IMR-90 (cell line): ENCODE data around the gene DHX29. TPM values are rescaled to one million over a fixed set of nuclear protein-coding genes. Genes with fewer than 3 reads are reported as not detected.
A peak's percentile ranks its signal among the peaks of the same experiment; 100 is the strongest.

Experiments
- ATAC-seq: fragments of 200-7000 bp; cut with Tn5 transposase; 2 replicates; pipeline ENCODE4 v1.9.1; 2020; ENCODE audit warnings: low read depth, mild to moderate bottlenecking, moderate library complexity
- Bru-seq: library from RNA; stranded (reverse); fragments of 400-500 nt; gene quantifications from one replicate; lab custom pipeline; 2021; lab: Mats Ljungman, UMichigan
- BruChase-seq, 2 experiments: library from RNA; stranded (reverse); fragments of 400-500 nt; gene quantifications; one replicate each; lab custom pipeline; 2021; lab: Mats Ljungman, UMichigan
- BruUV-seq: library from RNA; stranded (reverse); fragments of 400-500 nt; replicated peaks from 2 replicates; lab custom pipeline; 2021; lab: Mats Ljungman, UMichigan
- CTCF ChIA-PET: fragments of 300-600 bp; formaldehyde crosslinking; extraction: SDS; loops from one replicate; lab custom pipeline; 2021; ENCODE audit warnings: antibody characterized with exemption; lab: Yijun Ruan, JAX
- POLR2A ChIA-PET: fragments of 300-600 bp; sonication (Branson Sonifier 250); formaldehyde crosslinking; loops from one replicate; lab custom pipeline; 2022; ENCODE audit warnings: antibody characterized with exemption; ENCODE audit not compliant: unreplicated experiment; lab: Charles Lee
- DNase-seq: peaks from one replicate; pipeline ENCODE4 v3.0.0; 2013
- H2AFZ ChIP-seq: replicated peaks from 2 replicates; pipeline ENCODE3; 2013; ENCODE audit warnings: low read length, mild to moderate bottlenecking; ENCODE audit not compliant: poor library complexity
- H2AK5ac ChIP-seq: 2 replicates; pipeline ENCODE4 v1.6.1; 2013; ENCODE audit warnings: low read depth, low read length, inconsistent platforms
- H2AK9ac ChIP-seq: replicated peaks from 2 replicates; pipeline ENCODE3; 2013; ENCODE audit warnings: mild to moderate bottlenecking, low read depth, low read length, moderate library complexity; ENCODE audit not compliant: poor library complexity
- H2BK120ac ChIP-seq: 2 replicates; pipeline ENCODE4 v1.6.1; 2013; ENCODE audit warnings: low read depth, low read length, inconsistent platforms
- H2BK15ac ChIP-seq: 3 replicates; pipeline ENCODE4 v1.6.1; 2013; ENCODE audit warnings: low read depth, low read length, inconsistent platforms
- H2BK20ac ChIP-seq: 2 replicates; pipeline ENCODE4 v1.6.1; 2013; ENCODE audit warnings: low read depth, mild to moderate bottlenecking, inconsistent platforms, low read length, moderate library complexity
- H2BK5ac ChIP-seq: 2 replicates; pipeline ENCODE4 v1.6.1; 2013; ENCODE audit warnings: mild to moderate bottlenecking, low read depth, low read length, inconsistent platforms; ENCODE audit not compliant: poor library complexity, severe bottlenecking
- H3K14ac ChIP-seq: replicated peaks from 2 replicates; pipeline ENCODE4 v1.6.1; 2013; ENCODE audit warnings: low read depth, low read length, inconsistent platforms
- H3K18ac ChIP-seq: 2 replicates; pipeline ENCODE4 v1.6.1; 2013; ENCODE audit warnings: low read depth, low read length, control low read depth
- H3K23ac ChIP-seq: 2 replicates; pipeline ENCODE4 v1.6.1; 2013; ENCODE audit warnings: low read depth, low read length, inconsistent platforms
- H3K27ac ChIP-seq: 2 replicates; pipeline ENCODE4 v1.5.1; 2013; ENCODE audit warnings: mild to moderate bottlenecking, control low read depth, low read length; ENCODE audit not compliant: insufficient read depth
- H3K27me3 ChIP-seq: 2 replicates; pipeline ENCODE4 v1.6.1; 2013; ENCODE audit warnings: low read length; ENCODE audit not compliant: control insufficient read depth, insufficient read depth
- H3K36me3 ChIP-seq: 2 replicates; pipeline ENCODE4 v1.6.1; 2013; ENCODE audit warnings: low read length, mixed read lengths; ENCODE audit not compliant: control insufficient read depth, insufficient read depth
- H3K4ac ChIP-seq: 2 replicates; pipeline ENCODE4 v1.6.1; 2013; ENCODE audit warnings: low read depth, low read length, inconsistent platforms
- H3K4me1 ChIP-seq: 2 replicates; pipeline ENCODE4 v1.6.1; 2013; ENCODE audit warnings: low read length, mixed read lengths; ENCODE audit not compliant: control insufficient read depth, insufficient read depth
- H3K4me2 ChIP-seq: 2 replicates; pipeline ENCODE4 v1.6.1; 2013; ENCODE audit warnings: low read depth, mild to moderate bottlenecking, control low read depth, low read length, moderate library complexity
- H3K4me3 ChIP-seq: 2 replicates; pipeline ENCODE4 v1.5.1; 2013; ENCODE audit warnings: low read depth, mild to moderate bottlenecking, control low read depth, low read length, moderate library complexity; ENCODE audit not compliant: insufficient read depth
- H3K56ac ChIP-seq: 2 replicates; pipeline ENCODE4 v1.6.1; 2013; ENCODE audit warnings: low read length, inconsistent platforms; ENCODE audit not compliant: insufficient read depth; ENCODE audit errors: extremely low read depth
- H3K79me1 ChIP-seq, 2 experiments: 2 replicates each; pipeline ENCODE4 v1.6.1; 2013; ENCODE audit warnings: low read length in 2 of 2, inconsistent platforms in 1 of 2, low read depth in 1 of 2
- H3K9ac ChIP-seq: 2 replicates; pipeline ENCODE4 v1.6.1; 2013; ENCODE audit warnings: low read depth, low read length, control low read depth
- H3K9me1 ChIP-seq: 2 replicates; pipeline ENCODE4 v1.6.1; 2013; ENCODE audit warnings: low read length, inconsistent platforms; ENCODE audit not compliant: insufficient read depth
- H3K9me3 ChIP-seq: 2 replicates; pipeline ENCODE4 v1.6.1; 2013; ENCODE audit warnings: low read length; ENCODE audit not compliant: control insufficient read depth, insufficient read depth
- H4K20me1 ChIP-seq: 2 replicates; pipeline ENCODE4 v1.6.1; 2013; ENCODE audit warnings: low read length, inconsistent platforms; ENCODE audit not compliant: insufficient read depth
- H4K5ac ChIP-seq: 2 replicates; pipeline ENCODE4 v1.6.1; 2013; ENCODE audit warnings: mild to moderate bottlenecking, low read depth, low read length, control low read depth
- H4K8ac ChIP-seq, 2 experiments: 2 replicates each; pipeline ENCODE4 v1.6.1; 2013; ENCODE audit warnings: low read depth in 2 of 2, low read length in 2 of 2, control low read depth in 1 of 2, inconsistent platforms in 1 of 2
- H4K91ac ChIP-seq: 2 replicates; pipeline ENCODE4 v1.6.1; 2013; ENCODE audit warnings: low read depth, low read length, inconsistent platforms; ENCODE audit not compliant: insufficient read depth
- BHLHE40 ChIP-seq: fragments of 150-350 bp; IDR thresholded peaks from 2 replicates; pipeline ENCODE4 v1.6.1; 2016; ENCODE audit warnings: mild to moderate bottlenecking, low read depth, low read length
- CHD1 ChIP-seq: IDR thresholded peaks from 2 replicates; pipeline ENCODE4 v1.6.1; 2012; ENCODE audit warnings: low read depth, low read length, improper control_type of control experiment
- MXI1 ChIP-seq: IDR thresholded peaks from 2 replicates; pipeline ENCODE4 v1.6.1; 2012; ENCODE audit warnings: low read depth, mild to moderate bottlenecking, low read length, moderate library complexity, borderline replicate concordance
- POLR2A ChIP-seq: IDR thresholded peaks from 2 replicates; pipeline ENCODE4 v1.6.1; 2012; ENCODE audit warnings: mild to moderate bottlenecking, low read depth, low read length
- RAD21 ChIP-seq: IDR thresholded peaks from 2 replicates; pipeline ENCODE4 v1.6.1; 2012; ENCODE audit warnings: low read length, improper control_type of control experiment
- RCOR1 ChIP-seq: IDR thresholded peaks from 2 replicates; pipeline ENCODE4 v1.6.1; 2012; ENCODE audit warnings: mild to moderate bottlenecking, low read length, improper control_type of control experiment; ENCODE audit not compliant: insufficient replicate concordance
- WGBS, 2 experiments: methylation state at CpG; one replicate each; pipeline versions ENCODE4 v1.1.5 to v1.1.7; 2013; ENCODE audit warnings: missing lambda C conversion rate in 2 of 2; ENCODE audit not compliant: insufficient read length in 1 of 2; ENCODE audit errors: extremely low coverage in 2 of 2; 5-methylcytosine and 5-hydroxymethylcytosine counted together
- dilution Hi-C: fragments of 300-500 bp; cut with HindIII; formaldehyde crosslinking; loops from one replicate; pipeline ENCODE4 v1.14.3; 2018; ENCODE audit warnings: low sequenced_read_pairs; ENCODE audit not compliant: unreplicated experiment
- in situ Hi-C: fragments of 300-500 bp; cut with MboI; formaldehyde crosslinking; loops from 3 replicates; pipeline ENCODE4 v1.14.3; 2019; ENCODE audit warnings: low sequenced_read_pairs, inconsistent platforms, mixed read lengths
- intact Hi-C: fragments of 100-400 bp; cut with micrococcal nuclease; formaldehyde crosslinking; loops from 2 replicates; pipeline ENCODE4 v1.10.0; 2022
- long read RNA-seq: library from polyadenylated mRNA; unstranded; transcript quantifications from one replicate; pipeline ENCODE4 v2.0.0, GENCODE V29; 2021; ENCODE audit not compliant: unreplicated experiment
- polyA plus RNA-seq, 3 experiments: library from polyadenylated mRNA; depleted of rRNA; stranded (reverse); fragments of >200 nt; gene quantifications; 2 replicates each; pipeline ENCODE4 v1.2.3, GENCODE V29; 2012; ENCODE audit warnings: low replicate concordance in 1 of 3
- total RNA-seq: library from RNA; depleted of rRNA; stranded (reverse); fragments of >200 nt; gene quantifications from 2 replicates; pipeline ENCODE4 v1.2.3, GENCODE V29; 2012; rRNA removed
- TF ChIP-seq, protein P1 (sequence below): fragments of 150-350 bp; IDR thresholded peaks from 2 replicates; pipeline ENCODE4 v1.6.1; 2017; ENCODE audit warnings: mild to moderate bottlenecking, antibody characterized with exemption, low read length, low read depth

The DHX29 gene
- total RNA-seq (25.6 and 35.6 TPM in 2 replicates), polyA plus RNA-seq (2012; rRNA removed) (7.0 and 9.5 TPM in 2 replicates), Bru-seq, nascent RNA (percentile 88 among the genes with signal in this experiment), BruChase-seq, experiment 1, labeled RNA remaining after a 6-hour chase (percentile 87 among the genes with signal in this experiment), BruChase-seq, experiment 2, labeled RNA remaining after a 2-hour chase (percentile 83 among the genes with signal in this experiment)
- polyA plus RNA-seq (2012; cell fraction: cytosol; rRNA removed) = 0.95 and 2.1 TPM in 2 replicates
- polyA plus RNA-seq (2012; cell fraction: nucleus; rRNA removed; ENCODE audit: low replicate concordance) = 0.67 and 5.1 TPM in 2 replicates
- long read RNA-seq, full-length matches to known transcripts = 11 of 59 reads
- long read RNA-seq, partial matches to known transcripts = 45 of 59 reads
- long read RNA-seq, other reads (novel, unspliced or antisense) = 3 of 59 reads

GRCh38 chr5:55307383-55308253 lies at the start of gene DHX29, which contains the start of gene MTREX:
DHX29 (minus strand) TSS chr5:55307694; CDS start chr5:55307573, 121 bp downstream.
MTREX (plus strand) TSS chr5:55307989; CDS start chr5:55308014, 25 bp downstream.
- Histone ChIP-seq H3K79me1 (peaks cover 2 to 40% of the 10 kb centered on the region in 2 experiments; a peak in 3 of 4 replicates), H3K27ac (peak within 1 kb of the TSS; percentile 58), H3K27me3 (no peaks in the 10 kb centered on the region), H2BK20ac (peak within 1 kb of the TSS; percentile 59; the same call in 1 of the 2 replicates), H2BK15ac (peak within 1 kb of the TSS; percentile 42; the same call in 2 of the 3 replicates), H3K56ac (peak within 1 kb of the TSS; percentile 99), H4K5ac (peak within 1 kb of the TSS; percentile 78), H4K91ac (peak within 1 kb of the TSS; percentile 93), H3K23ac (peak within 1 kb of the TSS; percentile 88), H2BK120ac (peak within 1 kb of the TSS; percentile 89), H2AK9ac (peak within 1 kb of the TSS; percentile 96), H3K4ac (peak within 1 kb of the TSS; percentile 92), H3K36me3 (no peaks in the 10 kb centered on the region), H2BK5ac (peak within 1 kb of the TSS; percentile 73), H3K14ac (peak within 1 kb of the TSS; percentile 94), H3K4me3 (peak within 1 kb of the TSS; percentile 71), H3K9me3 (peaks cover 4% of the 10 kb centered on the region), H3K9ac (peak within 1 kb of the TSS; percentile 88), H3K9me1 (peaks cover 5% of the 10 kb centered on the region; the same call in 1 of the 2 replicates), H2AFZ (peak within 1 kb of the TSS; percentile 88), H3K4me1 (peaks cover 3% of the 10 kb centered on the region), H4K20me1 (peaks cover 14% of the 10 kb centered on the region; the same call in 1 of the 2 replicates), H2AK5ac (peak within 1 kb of the TSS; percentile 50), H4K8ac (peak within 1 kb of the TSS; percentile 70 to 96), H3K4me2 (peak within 1 kb of the TSS; percentile 91), H3K18ac (peak within 1 kb of the TSS; percentile 49)
- ChIA-PET CTCF (interaction anchor here (0.6 kb wide), 1 partner anchor 785 kb away, joined by 4 read pairs; no protein-coding TSS in a partner anchor), POLR2A (interaction anchor here (0.5 to 0.7 kb wide), 6 partner anchors 11 to 678 kb away, joined by 4 to 9 read pairs (median 5); no protein-coding TSS in a partner anchor)
- peak; percentile 90 for ATAC-seq
- peak; percentile 91 for DNase-seq
- in situ Hi-C loops (no loop called here), intact Hi-C loops (loop anchor here (5.0 kb wide), 1 partner anchor 135 kb away; the partner anchor contains the start of gene CDC20B), dilution Hi-C loops (no loop called here)
- no peak for TF ChIP-seq RCOR1
- TF ChIP-seq CHD1 = peak; percentile 41; the same call in 1 of the 2 replicates
- peak; percentile 85; the same call in 1 of the 2 replicates for TF ChIP-seq MXI1
- 0 out of 2 replicates have a peak, but pooled peaks have one; percentile 29 for TF ChIP-seq BHLHE40
- TF ChIP-seq POLR2A = peak; percentile 90
- TF ChIP-seq, protein P1, sequence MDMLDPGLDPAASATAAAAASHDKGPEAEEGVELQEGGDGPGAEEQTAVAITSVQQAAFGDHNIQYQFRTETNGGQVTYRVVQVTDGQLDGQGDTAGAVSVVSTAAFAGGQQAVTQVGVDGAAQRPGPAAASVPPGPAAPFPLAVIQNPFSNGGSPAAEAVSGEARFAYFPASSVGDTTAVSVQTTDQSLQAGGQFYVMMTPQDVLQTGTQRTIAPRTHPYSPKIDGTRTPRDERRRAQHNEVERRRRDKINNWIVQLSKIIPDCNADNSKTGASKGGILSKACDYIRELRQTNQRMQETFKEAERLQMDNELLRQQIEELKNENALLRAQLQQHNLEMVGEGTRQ = peak; percentile 59
- TF ChIP-seq RAD21 = no peak
- 0% methylated on average over 24 of the region's 62 CpGs; no CpG with 5 or more reads in 1 of the 2 experiments for WGBS, 2 experiments
- no TSS peak for BruUV-seq
